Lower leg skin (tissue), 3 donors: Measurements from ENCODE around the gene TPRG1L.

ENCODE experiments used
- POLR2A ChIP-seq, 2 donors: fragments of 450-650 bp; IDR thresholded peaks; one replicate each; pipeline ENCODE4 v1.6.1; 2016 to 2017; ENCODE audit warnings: antibody characterized with exemption in 2 of 2, mild to moderate bottlenecking in 1 of 2, moderate library complexity in 1 of 2
- TF ChIP-seq, protein P1 (sequence below), 3 donors: fragments of 450-650 bp; IDR thresholded peaks; one replicate each; pipeline ENCODE4 v1.5.1; 2016; ENCODE audit warnings: antibody characterized with exemption in 3 of 3, mild to moderate bottlenecking in 3 of 3, moderate library complexity in 2 of 3

DNA sequence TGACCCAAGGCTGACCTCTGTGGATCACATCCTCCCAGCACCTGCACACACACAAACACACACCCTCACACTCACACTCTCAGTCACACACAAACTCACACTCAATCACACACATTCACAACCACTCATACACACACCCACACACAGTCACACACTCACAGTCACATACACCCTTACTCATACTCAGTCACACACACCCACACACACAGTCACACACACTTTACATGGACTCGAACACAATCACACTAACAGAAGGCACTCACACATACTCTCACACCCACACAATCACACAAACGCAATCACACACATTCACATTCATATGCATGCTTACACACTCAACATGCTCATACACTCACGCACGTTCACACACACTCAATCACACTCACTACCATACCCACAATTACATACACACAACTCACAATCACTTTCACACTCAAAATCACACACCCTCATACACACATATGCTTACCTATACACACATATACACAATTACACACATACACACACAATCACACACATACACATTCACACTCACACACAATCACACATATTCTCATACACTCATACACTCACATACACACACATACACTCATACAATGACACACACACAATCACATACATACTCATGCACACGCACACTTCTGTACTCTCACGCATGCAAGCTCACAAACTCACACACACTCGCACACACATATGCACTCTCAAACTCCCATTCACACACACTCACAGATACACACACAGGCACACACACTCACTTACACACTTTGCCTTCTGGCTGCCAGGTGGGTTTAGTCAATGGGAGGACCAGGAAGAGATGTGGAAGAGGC, 19.6 kb upstream of the TPRG1L start:
- TF ChIP-seq, protein P1, sequence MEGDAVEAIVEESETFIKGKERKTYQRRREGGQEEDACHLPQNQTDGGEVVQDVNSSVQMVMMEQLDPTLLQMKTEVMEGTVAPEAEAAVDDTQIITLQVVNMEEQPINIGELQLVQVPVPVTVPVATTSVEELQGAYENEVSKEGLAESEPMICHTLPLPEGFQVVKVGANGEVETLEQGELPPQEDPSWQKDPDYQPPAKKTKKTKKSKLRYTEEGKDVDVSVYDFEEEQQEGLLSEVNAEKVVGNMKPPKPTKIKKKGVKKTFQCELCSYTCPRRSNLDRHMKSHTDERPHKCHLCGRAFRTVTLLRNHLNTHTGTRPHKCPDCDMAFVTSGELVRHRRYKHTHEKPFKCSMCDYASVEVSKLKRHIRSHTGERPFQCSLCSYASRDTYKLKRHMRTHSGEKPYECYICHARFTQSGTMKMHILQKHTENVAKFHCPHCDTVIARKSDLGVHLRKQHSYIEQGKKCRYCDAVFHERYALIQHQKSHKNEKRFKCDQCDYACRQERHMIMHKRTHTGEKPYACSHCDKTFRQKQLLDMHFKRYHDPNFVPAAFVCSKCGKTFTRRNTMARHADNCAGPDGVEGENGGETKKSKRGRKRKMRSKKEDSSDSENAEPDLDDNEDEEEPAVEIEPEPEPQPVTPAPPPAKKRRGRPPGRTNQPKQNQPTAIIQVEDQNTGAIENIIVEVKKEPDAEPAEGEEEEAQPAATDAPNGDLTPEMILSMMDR (IDR thresholded peaks at IDR 0.05): no peak
- TF ChIP-seq POLR2A (IDR thresholded peaks at IDR 0.05): no peak
